Amniotic stem cell (primary cell): Measurements from ENCODE around the gene MAD1L1.
"Not testable (repeated sequence)": the region's sequence is repeated elsewhere in the genome, so short reads cannot be mapped to it uniquely, and the experiment has no call there.

Experiments
- DNase-seq: peaks from one replicate; lab custom pipeline; 2025; lab: John Stamatoyannopoulos, UW

MAD1L1 gene

DNA sequence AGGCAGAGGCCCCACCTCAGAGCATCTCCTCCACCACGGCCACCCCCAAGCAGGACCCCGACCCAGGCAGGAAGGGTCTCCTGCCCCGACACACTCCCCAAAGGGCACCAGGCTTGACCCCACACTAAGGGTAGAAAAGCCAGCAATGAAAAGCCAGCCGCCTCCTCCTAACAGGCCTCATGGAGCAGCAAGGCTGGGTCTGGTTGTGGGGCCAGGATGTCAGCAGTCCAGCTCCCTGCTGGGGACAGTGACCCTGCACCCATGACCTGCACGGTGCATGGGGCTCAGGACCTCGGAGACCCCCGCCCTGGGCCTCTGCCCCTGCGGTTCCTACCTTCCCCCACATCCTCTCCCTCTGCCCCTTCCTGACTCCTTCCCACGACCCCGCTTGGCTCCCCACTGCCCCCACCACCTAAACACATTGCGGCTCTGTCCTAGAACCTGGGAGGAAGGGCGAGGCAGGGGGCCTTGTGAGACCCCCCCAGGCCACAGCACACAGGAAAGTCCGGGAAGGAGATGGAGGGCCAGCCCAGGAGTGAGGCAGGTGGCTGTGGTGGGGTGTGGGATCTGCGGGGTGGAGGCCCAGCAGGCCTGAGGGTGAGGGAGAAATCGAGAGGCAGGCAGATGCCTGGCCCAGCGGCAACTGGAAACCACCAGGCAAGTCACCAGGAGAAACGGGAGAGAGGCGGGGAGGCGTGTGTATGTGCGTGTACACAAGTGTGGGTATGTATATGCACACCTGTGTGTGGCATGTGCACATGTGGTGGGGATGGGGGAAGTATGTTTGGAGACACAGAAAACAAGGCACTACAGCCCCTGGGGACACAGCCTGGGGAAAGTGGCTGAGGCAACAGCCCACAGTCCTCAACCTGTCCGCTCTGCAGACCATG is 229.9 kb downstream of the MAD1L1 start:
- DNase-seq, result no peak

DNA sequence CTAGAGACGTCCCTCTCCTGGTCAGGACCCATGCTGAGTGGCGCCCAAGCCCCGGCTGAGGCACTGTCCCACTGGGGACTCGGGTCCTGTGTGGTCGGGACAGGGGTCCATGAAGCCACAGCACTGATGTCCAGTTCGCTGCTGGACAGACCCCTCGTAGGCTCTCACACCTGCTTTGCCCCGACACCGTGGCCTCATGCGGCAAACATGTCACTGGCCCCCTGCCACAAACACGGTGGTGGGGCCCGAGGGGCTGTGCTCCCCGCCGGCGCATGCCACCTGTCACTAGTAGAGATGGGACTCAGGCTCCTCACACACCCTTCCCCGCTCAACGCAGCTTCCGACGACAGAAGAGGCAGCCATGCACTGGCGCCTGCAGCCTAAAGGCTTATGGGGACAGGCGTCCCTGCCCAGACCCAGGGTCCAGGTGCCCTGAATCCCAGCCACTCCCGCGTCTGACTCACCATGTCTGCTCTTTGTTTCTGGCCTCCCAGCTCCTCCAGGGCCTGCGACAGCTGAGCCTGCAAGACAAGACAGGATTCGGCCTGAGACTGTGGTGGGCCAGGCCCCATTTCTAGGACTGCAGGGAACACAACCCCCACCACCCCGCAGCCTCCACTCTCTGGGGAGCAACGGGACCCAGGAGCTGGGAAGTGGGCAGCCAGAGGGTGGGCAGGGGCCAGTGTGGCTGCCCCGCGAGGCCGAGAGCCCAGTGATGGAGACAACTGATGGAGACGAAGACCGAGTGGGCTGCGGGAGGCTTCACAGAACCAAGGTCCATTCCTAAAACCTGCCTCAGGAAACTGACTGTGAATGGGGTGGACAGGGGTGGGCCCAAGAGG is 230.9 kb downstream of the MAD1L1 start:
- DNase-seq, result no peak

DNA sequence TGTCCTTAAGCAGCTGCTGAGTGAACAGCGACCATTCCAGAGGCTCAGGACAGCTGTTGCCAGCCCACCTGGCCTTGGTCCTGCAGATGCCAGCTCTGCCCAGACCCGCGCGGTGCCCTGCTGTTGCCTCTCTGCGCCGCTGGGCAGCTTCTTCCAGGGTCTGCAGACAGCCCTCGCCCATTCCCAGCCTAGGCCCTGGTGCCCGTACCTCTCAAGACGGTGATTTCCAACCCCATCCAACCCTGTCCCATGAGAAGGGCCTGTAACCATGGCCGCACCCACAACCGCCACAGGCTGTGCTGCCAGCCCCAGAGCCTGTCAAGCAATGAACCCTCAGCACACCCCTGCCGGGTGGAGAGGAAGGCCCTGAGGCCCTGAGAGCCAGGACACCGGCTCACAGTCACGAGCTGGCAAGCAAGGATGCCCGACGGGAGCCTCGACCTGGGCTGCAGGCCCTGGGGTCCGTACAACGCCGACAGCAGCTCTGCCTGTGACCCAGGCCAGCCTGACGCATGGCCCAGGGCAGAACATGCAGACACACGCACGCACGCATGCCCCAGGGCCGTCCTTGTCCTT is 231.9 kb downstream of the MAD1L1 start:
- no peak for DNase-seq

DNA sequence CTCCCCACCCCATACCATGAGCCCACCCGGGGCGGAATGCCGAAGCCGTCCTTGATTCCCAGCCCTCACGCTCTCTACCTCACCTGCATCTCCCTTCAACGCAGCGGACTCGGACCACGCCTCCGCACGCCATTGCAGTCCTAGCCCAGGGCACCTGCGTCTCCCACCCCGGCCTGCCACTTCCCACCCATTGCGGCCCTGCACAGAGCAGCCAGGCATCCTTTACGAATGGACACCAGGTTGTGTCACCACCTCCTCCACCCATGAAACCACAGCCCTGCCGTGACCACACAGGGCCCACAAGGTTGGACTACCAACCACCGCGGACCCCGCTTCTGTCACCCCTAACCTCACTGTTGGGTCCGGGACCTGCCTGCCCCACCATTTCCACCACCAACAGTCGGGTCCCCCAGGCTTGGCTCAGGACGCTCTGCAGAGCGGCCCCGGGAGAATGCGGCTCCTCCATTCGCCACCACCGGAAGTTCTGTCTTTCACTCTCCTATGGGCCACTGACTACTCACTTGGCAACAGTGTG is 232.5 kb downstream of the MAD1L1 start:
- no peak for DNase-seq

DNA sequence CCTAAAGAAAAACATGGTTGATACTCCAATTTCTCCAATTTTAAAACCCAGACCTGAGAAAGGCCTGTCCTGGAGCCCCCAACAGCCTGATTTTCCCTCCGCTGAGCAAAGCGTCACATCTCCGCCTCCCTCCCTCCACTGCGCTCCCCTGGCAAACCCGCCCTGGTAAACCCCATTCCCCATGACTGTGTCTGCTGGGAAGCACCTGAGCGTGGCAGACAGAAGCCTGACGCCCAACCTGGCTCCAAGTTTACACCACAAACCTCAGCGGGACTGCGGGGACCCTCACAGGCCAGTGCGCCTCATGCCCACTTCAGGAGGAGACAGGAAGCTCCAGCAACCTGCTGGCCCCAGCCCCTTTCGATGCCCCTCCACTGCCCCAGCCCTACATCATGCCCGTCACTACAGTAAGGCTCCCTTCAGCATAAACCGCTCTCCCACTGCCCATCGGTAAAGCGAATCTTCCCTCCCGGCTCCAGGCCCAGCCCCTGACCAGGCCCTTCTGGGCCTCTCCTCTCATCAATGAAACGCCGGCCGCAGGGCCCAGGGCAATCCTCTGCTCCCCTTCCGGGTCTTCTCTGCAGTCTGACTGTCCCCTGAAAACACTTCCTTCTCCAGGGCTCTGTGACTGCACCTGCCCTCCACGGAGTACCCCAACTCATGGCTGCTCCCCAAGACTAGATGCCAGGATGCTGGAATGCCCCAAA is 233.3 kb downstream of the MAD1L1 start:
- DNase-seq, result no peak

DNA sequence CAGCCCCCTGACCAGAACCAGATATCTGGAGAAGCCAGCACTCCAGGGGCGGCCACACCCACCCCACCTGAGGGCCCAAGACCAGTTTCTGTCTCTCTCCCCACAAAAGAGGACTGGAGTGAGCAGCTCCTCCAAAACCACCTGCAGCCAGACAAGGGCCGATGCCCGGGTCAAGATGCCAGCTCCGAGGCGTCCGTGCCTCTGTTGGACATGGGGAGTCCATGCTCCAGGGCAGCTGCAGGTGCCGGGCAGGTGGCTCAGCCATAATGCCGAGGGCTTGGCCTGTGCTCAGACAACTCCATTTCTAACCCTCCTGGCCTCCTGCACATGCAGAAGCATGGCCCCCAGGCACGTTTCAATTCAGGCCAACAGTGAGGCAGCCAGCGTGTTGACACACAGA is 234.6 kb downstream of the MAD1L1 start:
- no peak for DNase-seq

DNA sequence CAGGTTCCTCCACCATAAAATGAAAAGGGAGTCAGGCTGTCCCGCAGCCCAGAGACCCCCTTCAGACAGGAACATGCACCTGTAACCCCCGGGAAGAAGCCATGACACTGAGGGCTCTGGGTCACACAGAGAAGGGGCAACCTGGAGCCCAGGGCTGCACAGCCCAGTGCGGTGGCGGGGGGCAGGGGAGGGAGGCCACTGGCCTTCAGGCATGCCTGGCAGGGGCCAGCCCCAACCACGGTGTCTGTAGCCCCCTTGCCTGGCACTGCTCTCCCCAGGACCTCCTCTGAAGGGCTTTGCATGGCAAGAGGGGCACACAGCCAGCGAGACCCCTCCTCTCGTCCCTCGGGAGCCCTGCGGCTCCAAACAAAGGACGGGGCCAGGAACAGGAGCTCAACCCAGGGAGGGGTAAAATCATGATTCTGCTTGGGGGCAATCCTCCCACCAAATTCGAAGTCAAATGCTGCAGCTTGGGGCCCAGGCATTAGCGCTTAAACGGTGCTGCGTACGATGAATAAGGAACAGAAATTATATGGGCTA is 235.1 kb downstream of the MAD1L1 start:
- DNase-seq, result no peak

DNA sequence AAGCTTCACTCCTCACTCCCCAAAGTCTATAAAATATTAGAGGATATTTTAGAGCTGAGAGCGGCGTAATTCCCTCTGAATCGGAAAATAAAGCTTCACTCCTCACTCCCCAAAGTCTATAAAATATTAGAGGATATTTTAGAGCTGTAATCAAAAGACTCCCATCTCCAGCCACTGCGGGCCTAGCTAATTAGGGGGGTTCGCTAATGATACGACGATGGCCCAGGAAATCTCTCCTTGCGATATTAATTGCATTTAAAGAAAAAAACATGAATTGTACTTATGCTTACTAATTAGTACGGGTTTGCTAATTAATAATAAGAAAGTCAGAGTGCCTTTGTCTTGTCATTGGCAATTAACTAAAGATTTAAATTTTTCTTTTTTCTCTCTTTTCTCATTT is 235.9 kb downstream of the MAD1L1 start:
- no peak for DNase-seq

DNA sequence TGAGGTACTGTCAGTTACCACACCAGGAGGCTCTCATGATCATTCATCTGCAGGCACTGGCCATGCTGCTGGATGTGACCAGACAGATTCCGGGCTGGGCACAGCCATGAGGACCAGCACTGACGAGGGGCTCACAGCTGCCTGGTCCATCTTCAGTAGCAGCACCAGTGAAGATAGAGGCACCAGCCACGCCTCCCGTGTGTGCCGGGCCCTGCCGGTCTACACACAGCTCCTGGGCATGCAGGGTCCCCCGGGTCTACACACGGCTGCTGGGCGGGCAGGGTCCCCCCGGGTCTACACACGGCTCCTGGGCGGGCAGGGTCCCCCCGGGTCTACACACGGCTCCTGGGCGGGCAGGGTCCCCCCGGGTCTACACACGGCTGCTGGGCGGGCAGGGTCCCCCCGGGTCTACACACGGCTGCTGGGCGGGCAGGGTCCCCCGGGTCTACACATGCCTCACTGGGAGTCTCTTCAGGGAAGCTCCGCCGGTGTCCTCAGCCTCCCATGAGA is 236.8 kb downstream of the MAD1L1 start:
- not testable (repeated sequence) for DNase-seq

DNA sequence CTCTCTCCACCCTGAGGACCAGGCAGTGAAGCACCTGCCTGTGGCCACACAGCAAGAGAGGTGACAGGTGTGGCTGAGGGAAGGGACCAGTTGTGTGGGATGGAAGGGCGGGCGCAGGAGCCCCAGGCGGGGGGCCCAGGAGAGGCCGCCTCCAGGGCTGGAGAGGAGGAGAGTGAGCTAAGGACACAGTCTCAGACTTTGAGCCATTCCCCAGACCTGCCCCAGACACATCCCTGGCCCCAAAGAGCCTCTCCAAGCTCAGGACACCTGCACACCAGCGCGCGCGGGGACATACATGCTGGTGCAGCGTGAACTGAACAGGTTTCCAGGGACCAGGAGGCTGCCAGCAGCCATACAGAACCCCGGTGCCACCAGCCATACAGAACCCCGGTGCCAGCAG is 237.3 kb downstream of the MAD1L1 start:
- DNase-seq, result no peak

DNA sequence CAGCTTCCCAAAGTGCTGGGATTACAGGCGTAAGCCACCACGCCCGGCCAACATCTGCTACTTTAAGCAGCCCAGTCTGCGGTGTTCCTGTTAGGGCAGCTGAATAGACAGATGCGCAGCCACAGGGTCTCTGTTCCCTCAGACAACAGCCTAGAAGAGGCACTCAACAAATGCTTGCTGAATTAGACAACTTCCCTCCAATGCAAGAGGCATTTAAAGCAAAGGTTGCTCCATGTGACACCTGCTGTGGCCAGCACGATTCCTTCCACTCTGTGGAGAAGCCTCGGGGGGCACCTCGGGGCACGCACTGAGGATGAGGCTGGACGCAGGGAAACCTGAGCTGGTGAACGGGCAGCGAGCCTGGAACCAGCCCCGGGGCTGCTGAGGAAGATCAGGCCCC is 237.8 kb downstream of the MAD1L1 start:
- no peak for DNase-seq

DNA sequence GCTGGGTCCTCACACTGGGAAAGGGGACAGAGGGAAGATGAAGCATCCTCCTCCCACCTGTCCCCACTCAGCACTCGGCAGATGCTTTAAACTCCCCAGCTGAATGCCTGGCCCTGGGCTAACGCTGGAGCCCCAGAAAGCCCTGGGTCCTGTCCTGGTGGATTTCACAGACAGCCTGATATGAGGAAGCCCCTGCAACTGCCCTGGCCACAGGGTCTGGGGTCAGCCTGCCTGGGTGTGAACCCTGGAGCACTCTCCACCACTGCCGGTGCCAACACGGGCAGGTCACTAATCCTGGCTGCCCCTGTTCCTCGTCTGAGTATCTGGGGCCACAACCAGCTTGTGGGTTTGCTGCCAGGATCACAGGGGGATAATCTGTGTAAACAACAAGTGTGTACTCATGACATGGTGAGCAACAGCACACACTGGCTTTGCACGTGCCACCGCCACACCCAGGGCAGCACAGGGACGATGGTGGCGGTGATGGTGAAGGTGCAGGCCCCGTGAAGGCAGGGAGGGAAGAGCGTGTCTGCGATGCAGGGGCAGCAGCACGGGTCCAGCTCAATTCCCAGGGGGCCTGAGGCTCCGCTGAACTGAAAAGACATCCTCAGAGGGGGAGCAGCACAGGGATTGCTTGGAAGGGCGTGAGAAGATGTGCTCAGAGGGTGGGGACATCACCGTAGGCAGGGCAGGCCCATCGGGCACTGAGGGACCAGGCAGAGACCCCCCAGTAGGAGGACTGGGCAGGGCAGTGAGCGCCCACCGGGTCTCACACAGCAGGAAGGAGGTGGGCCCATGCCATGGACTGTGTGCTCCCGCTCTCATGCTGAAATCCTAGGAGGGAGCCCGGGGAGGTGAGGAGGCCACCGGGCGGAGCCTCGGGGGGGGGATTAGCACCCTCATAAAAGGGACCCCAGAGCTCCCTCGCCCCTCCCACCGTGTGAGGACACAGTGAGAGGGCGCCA is 238.7 kb downstream of the MAD1L1 start:
- DNase-seq, result no peak

DNA sequence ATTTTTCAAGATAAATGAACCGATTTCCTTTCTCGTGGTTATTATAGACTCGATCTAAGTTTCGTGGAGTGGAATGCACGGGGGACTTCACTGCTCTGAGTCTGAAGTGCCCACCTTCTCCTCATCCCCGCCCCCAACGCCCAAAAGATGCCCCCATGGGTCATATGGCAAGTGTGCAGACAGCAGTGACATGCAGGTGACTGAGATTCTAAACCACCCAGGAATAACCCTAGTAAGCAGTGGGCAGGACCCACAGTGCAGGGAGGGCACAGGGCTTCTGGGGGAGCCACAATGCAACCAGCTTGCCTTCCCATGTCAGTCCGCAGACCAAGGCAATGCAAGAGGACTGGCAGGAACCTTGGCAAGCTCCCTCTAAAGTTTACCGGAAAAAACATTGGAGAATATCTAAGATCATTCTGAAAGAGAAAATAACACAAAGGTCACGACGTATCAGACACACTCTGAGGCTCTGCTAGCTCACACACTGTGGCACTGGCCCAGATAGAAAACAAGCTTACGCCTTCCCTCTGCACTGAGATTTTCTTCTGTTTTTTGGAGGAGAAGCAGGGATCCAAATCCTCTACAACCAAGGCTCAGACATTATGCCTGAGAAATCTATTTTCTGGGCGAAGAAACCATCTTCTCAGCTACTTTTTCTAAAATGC is 239.6 kb downstream of the MAD1L1 start:
- no peak for DNase-seq

DNA sequence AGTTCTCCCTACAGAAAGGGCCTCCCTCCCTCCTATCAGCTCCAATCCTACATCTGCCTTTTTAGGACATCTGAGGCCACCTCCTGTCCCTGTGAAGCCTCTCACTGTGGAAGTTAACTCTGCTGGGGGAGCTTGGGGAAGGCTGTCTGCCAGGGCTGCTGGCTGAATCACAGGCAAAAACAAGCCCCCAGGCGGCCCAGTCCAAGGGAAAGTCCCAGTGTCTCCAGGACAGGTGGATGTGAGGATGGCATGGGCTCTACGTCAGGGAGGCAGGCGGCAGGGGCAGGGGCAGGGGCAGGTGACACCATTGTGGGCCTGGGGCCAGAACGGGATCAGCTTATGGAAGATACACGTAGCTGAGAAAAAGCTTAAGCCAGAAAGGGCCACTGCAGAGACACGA is 240.2 kb downstream of the MAD1L1 start:
- no peak for DNase-seq

DNA sequence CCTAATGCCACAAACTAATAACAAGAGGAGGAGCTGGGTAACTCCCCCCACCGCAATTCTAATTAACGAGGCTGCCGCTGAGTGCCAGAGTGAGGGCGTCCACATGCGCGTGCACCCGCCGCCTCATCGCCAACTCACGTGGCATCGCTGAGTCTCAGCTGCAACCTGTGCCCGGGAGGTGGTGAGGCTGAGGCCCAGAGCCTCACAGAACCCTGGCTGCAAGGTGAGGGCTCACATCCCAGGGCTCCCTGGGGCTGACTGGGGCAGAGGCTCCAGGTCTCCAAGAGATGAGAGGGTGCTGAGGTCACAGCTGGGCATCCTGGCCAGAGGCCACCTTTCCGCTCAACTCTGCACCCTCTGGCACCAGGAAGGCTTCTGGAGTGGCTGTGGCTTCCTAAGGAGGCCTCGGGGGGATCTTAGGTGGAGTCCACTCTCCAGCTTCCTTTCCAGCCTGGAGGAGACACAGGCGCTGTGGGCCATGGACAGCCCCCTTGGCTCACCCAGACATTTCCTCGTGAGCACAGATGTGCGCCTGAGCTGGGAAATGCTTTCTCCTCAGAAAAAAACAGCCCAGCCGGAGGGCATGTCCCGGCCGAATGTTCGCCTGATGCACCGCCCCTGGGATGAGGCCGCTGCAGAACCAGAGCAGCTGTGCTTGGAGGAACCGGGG is 242.6 kb downstream of the MAD1L1 start:
- DNase-seq, result no peak

DNA sequence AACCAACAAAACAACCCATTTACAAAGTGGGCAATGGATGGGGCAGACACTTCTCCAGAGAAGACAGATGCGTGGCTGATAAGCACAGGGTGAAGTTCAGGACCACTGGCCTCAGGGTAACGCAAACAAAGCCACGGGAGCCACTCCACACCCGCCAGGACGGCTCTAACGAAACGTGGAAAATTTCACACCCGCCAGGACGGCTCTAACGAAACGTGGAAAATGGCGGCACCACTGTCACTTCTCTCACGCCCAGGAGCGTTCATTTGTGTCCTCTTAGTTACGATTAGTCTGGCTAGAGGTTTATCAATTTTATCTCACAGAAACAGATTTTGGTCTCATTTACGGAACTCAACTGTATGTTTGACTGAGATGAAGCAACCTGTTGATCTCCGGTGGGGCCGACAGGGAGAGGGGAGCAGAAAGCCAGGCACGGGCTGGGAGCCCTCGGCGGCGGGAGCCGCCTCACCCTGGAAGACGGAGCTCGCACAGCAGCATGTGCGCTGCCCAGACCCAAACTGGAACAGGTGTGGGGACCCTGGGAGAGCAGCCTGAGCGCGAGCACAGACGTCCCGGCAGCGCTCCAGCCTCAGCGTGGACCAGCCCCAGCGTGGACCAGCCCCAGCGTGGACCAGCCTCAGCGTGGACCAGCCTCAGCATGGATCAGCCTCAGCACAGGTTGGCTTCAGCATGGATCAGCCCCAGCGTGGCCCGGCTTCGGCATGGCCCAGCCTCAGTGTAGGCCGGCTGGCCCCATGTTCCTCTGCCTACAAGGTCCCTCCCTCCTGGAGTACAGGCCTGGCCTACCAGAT is 243.5 kb downstream of the MAD1L1 start:
- no peak for DNase-seq

DNA sequence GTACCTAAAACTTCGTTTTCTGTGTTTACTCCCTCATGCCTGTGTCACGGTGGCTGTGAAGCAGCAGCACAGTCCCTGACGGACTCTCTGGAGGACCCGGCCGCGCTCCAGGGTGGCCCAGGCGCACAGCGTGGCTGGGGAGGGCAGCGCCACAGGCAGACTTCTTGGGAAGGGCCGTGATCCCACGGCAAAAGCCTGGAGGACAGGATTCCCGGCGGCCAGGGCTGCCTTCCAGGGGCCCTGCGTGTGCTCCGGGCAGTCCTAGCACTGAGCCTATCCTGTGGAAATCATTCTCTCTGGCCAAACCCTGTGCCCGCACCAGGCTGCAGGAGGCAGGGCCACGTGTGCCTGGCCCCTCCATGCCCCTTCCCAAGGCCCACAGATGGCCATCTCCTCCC is 244.2 kb downstream of the MAD1L1 start:
- no peak for DNase-seq
